Osteocyte (in vitro differentiated cells): ENCODE results near the gene UBE2B. TPM values are rescaled to one million over a fixed set of nuclear protein-coding genes. Genes with fewer than 3 reads are reported as not detected.

Experiments used
- DNase-seq: peaks from one replicate; pipeline ENCODE4 v3.0.0; 2021; ENCODE audit warnings: mixed read lengths; ENCODE audit not compliant: unreplicated experiment; ENCODE audit errors: extremely low spot score
- H3K27ac Mint-ChIP-seq: one replicate; pipeline ENCODE4 v1.8.0; 2021; ENCODE audit warnings: mild to moderate bottlenecking, mixed read lengths; ENCODE audit not compliant: unreplicated experiment
- H3K27me3 Mint-ChIP-seq: one replicate; pipeline ENCODE4 v1.8.0; 2021; ENCODE audit warnings: mixed read lengths; ENCODE audit not compliant: unreplicated experiment
- H3K36me3 Mint-ChIP-seq: one replicate; pipeline ENCODE4 v1.8.0; 2021; ENCODE audit warnings: mixed read lengths; ENCODE audit not compliant: unreplicated experiment
- H3K4me1 Mint-ChIP-seq: one replicate; pipeline ENCODE4 v1.8.0; 2021; ENCODE audit warnings: mixed read lengths; ENCODE audit not compliant: unreplicated experiment
- H3K4me3 Mint-ChIP-seq: one replicate; pipeline ENCODE4 v1.8.0; 2021; ENCODE audit warnings: mild to moderate bottlenecking, moderate library complexity, mixed read lengths; ENCODE audit not compliant: unreplicated experiment
- H3K9me3 Mint-ChIP-seq: one replicate; pipeline ENCODE4 v1.8.0; 2021; ENCODE audit warnings: mixed read lengths; ENCODE audit not compliant: unreplicated experiment
- total RNA-seq: library from RNA; stranded (reverse); gene quantifications from 2 replicates; pipeline ENCODE4 v1.2.1, GENCODE V29; 2021
- TF ChIP-seq, protein P1 (sequence below): fragments of 200-600 bp; sonication (generic); IDR thresholded peaks from 2 replicates; pipeline ENCODE4 v1.5.0; 2021; ENCODE audit warnings: antibody characterized with exemption, mild to moderate bottlenecking, moderate library complexity

UBE2B gene
- total RNA-seq, 1 donor from 2014 or later: 114 TPM

DNA sequence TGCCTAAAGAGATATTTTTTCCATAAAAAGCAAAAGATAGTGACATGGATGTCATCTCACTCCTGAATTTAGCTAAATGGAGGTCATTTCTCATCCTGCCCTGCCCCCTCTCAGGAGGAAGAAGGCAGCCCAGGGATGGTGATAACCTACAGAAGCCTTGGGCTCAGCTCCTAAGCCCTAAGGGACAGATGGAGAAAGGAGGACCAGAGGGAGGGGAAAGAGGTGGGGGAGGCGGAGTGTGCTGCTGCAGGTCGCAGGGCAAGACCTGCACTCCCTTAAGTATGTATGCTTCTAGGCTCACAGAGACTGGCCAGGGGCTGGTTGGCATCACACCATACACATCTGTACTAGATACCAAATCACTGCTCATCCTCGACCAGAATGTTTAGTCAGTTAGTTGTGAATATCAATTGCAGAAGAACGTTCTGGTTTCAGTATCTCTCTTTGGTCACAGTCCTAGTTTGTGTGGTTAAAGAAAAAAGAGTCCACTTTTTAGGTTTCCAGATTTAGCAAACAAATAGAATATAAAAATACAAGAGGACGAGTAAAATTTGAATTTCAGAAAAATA lies 58.7 kb downstream of the UBE2B start:
- Mint-ChIP-seq H3K4me3 (no peak overlapping the region), H3K27me3 (peaks cover 56% of the 10 kb centered on the region), H3K4me1 (peaks cover 5% of the 10 kb centered on the region), H3K9me3 (no peaks in the 10 kb centered on the region), H3K36me3 (no peaks in the 10 kb centered on the region), H3K27ac (no peak overlapping the region)
- TF ChIP-seq, protein P1, sequence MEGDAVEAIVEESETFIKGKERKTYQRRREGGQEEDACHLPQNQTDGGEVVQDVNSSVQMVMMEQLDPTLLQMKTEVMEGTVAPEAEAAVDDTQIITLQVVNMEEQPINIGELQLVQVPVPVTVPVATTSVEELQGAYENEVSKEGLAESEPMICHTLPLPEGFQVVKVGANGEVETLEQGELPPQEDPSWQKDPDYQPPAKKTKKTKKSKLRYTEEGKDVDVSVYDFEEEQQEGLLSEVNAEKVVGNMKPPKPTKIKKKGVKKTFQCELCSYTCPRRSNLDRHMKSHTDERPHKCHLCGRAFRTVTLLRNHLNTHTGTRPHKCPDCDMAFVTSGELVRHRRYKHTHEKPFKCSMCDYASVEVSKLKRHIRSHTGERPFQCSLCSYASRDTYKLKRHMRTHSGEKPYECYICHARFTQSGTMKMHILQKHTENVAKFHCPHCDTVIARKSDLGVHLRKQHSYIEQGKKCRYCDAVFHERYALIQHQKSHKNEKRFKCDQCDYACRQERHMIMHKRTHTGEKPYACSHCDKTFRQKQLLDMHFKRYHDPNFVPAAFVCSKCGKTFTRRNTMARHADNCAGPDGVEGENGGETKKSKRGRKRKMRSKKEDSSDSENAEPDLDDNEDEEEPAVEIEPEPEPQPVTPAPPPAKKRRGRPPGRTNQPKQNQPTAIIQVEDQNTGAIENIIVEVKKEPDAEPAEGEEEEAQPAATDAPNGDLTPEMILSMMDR: no peak
- DNase-seq: no peak

DNA sequence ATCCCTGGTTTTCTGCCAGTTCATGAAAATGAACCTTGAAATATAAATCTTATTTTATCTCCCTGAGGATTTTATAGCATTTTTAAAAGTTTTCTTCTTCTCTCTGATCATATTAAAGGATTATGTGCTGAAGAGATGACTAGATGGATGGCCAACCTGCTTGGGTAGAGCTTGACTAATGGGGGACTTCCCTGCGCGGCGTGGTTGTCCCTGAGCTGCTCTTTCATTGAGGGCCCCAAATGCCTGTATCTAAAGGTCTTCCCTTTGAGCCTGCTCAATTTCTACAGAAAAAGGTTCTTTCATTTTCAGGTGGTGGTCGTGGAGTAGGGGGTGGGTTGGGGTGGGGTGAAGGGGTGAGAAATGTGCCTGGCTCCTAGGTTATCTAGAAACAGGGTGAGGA lies 60.8 kb downstream of the UBE2B start:
- Mint-ChIP-seq H3K4me1 (peaks cover 5% of the 10 kb centered on the region), H3K27me3 (peaks cover 51% of the 10 kb centered on the region), H3K27ac (no peak overlapping the region), H3K4me3 (no peak overlapping the region), H3K9me3 (no peaks in the 10 kb centered on the region), H3K36me3 (no peaks in the 10 kb centered on the region)
- TF ChIP-seq, protein P1: no peak
- no peak for DNase-seq

DNA sequence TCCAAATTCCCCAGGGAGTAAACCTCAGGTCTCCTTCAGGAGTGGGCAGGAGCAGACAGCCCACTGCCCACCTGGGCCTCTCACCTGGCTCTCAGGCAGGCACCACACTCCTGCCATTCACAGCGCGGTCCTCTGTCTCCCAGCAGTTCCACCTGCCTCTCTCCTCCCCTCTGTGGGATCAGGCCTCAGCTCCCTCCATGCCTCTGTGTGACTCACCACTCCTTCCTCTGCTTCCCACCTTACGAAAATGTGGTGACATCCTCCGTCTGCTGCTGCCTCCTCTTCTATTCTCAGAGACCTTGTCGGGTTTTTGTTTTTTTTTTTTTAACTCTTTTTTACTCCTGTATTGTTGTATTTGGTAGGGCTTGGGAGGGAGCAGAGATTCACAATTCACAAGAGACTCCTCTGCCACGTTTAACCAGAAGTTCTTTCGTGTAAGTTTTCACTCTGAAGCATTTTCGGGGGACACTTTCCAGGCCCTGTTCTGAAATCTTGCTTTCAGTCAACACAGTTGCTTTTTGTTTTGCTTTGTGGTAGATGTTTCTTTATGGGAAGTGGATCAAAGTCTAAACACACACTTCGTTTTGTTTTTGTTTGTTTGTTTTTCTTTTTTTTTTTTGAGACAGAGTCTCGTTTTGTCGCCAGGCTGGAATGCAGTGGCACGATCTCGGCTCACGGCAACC lies 61.4 kb downstream of the UBE2B start:
- Mint-ChIP-seq H3K27ac (no peak overlapping the region), H3K4me3 (no peak overlapping the region), H3K4me1 (peaks cover under 1% of the 10 kb centered on the region), H3K9me3 (no peaks in the 10 kb centered on the region), H3K36me3 (no peaks in the 10 kb centered on the region), H3K27me3 (peaks cover 45% of the 10 kb centered on the region)
- DNase-seq: no peak
- TF ChIP-seq, protein P1: no peak

DNA sequence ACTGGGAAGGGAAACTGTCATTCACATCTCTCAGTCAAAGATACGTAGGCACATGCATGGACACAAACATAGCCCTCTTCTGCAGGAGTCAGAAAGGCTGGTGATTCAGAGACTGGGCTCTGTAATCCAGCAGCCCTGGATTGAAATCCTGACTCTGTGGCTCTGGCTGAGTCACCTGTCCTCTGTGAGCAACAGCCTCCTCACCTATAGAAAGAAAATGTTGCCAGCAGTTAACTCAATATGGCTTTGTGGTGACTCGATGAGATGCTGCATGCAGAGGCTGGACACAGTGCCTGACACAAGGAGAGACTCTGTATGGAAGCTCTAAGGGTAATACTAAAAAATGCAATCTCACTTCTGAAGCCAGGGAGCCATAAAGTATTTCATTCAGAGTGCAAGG lies 64.2 kb downstream of the UBE2B start:
- DNase-seq: no peak
- peaks cover 24% of the 10 kb centered on the region for H3K27me3 Mint-ChIP-seq
- H3K36me3 Mint-ChIP-seq: no peaks in the 10 kb centered on the region
- no peak overlapping the region for H3K4me3 Mint-ChIP-seq
- H3K4me1 Mint-ChIP-seq: peaks cover 8% of the 10 kb centered on the region
- H3K9me3 Mint-ChIP-seq: no peaks in the 10 kb centered on the region
- TF ChIP-seq, protein P1: no peak
- no peak overlapping the region for H3K27ac Mint-ChIP-seq

DNA sequence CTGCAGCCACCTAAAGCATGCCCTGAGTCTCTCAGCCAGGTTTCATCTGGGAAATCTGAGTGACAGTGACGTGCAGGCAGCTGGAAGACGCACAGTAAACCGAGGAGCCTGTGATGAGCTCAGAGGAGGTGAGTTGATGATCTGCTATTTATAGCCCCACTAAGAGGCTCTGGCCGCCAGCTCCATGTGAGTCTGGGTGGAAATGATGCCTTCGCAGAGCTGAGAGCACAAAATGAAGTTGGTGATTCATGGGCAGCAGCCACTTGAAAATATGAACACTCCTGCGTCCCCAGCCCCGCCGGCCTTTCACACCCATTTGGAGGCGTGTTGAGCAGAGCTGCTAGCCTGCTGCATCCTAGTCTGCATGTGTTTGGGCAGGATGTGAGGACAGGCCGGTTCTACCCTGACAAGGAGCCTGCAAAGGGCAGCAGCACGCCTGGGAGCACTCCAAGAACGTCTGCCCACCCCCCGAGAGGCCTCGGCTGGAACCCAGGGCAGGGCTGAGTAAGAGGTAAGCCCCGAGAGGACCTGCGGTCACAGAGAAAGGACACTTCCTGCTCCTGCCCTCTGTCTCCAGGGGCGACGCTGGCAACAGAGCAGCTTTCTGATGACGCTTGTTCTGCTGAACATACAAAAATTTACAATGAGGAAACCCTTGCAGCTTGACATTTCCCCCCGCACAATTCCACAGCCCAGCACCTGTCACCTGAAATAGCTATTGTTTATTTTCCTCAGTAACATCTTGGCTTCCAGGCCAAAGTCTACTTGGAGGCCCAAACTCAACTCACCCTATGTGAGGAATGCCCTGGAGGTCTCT lies 65.4 kb downstream of the UBE2B start:
- TF ChIP-seq, protein P1: no peak
- no peak overlapping the region for H3K27ac Mint-ChIP-seq
- no peaks in the 10 kb centered on the region for H3K36me3 Mint-ChIP-seq
- no peaks in the 10 kb centered on the region for H3K9me3 Mint-ChIP-seq
- H3K4me3 Mint-ChIP-seq: no peak overlapping the region
- no peak for DNase-seq
- peaks cover 8% of the 10 kb centered on the region for H3K4me1 Mint-ChIP-seq
- peaks cover 20% of the 10 kb centered on the region for H3K27me3 Mint-ChIP-seq
